HG03103 (cell line): ENCODE results near the gene LDLRAD3.

Experiments used
- ATAC-seq: cut with Tn5 transposase; IDR thresholded peaks from one replicate; pipeline ENCODE4 v1.9.1; 2021; ENCODE audit warnings: low read depth; ENCODE audit not compliant: unreplicated experiment

LDLRAD3 gene

DNA sequence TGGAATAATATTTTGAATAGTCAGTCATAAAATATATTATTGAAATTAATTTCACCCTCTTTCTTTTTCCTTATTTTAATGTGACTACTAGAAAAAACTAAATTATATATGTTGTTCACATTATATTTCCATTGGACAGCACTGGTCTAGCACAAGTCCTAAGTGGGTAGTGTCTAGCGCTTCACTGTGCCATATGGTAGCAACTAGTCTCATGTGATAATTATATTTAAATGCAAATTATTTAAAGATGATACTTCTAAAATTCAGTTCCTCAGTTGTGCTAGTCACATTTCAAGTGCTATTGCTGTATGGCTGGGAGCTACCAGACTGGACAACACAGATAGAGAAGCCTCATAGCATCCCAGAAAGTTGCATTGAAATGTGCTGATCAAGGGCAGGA lies 19.1 kb upstream of the LDLRAD3 start:
- no peak for ATAC-seq

DNA sequence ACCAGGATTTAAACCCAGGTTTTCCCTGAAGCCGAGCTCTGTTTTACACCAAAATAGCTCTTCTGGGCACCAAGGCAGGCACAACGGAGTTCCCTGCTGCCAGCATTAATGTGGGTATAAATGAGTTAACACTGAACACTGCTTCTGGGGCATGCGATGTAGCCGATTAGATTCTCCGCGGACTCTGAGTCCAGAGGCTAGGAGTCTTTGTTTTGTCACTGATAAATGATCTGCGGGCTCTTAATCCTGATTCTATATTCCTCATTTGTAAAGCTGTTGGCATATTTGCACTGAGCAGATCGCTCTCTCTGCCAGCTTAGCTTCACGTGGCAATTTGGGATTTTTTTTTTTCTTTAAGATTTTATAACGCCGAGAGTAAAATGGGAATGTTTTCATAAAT lies 16.8 kb upstream of the LDLRAD3 start:
- no peak for ATAC-seq

DNA sequence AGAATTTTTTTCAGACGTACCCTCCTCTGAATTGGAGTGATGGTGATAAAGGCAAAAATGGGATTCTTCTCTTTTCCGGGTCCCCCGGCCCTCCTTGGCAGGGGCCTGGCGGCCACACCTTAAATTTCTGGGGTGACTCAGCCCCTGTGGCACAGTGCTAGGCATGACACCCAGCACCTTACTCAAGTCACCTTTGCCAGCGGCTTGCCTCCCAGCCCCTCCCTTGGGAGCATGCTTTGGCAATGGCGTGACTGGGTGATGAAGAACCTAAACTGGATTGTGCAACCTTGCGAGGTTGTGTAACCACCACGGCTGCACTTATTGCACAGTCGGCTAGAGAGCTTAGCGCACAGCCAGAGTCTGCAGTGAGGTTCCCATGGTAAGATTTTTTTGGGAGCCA lies 16.2 kb upstream of the LDLRAD3 start:
- no peak for ATAC-seq

DNA sequence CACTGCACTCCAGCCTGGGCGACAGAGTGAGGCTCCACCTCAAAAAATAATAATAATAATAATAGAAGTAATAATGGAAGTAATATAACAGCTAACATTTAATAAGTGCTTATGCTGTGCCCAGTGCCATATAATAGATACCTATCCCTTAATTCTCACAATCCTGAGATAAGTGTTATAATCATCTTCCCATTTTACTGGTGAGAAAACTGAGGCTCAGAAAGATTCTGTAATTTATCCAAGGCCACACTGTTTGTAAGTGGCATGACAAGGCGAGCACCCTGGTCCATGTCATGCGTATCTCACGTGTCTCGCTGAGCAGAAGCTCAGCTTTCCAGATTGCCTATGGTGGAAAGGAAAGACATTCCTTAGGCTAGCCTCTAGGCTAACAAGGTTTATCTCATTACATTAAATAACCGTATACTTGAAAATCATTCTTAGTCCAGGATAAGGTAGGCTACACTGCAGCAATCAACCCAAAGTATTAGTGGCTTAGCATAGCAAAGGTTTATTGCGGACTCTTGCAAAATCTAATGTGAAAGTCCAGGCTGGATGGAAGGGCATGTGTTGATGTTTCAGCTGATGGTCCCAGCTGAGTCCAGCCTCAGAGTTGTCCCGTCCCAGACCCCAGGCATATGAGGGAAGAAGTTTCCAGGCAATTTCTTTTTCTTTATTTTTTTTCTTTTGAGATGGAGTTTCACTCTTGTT lies 15.0 kb upstream of the LDLRAD3 start:
- no peak for ATAC-seq

DNA sequence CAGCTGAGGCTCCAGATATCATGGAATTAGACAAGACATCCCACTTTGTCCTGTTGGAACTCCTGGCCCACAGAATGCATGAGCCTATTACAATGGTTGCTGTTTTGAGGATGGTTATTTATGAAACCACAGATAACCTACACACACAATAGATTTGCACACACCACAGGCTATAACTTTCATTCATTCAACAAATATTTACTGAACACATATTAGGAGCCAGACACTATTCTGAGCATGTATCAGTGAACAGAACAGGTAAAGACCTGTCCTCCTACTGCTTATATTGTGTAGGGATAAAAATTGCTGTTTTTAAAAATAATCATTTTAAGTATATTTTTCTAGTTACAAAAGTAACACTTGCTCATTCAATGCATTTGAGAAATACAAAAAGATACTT lies 13.4 kb upstream of the LDLRAD3 start:
- no peak for ATAC-seq

DNA sequence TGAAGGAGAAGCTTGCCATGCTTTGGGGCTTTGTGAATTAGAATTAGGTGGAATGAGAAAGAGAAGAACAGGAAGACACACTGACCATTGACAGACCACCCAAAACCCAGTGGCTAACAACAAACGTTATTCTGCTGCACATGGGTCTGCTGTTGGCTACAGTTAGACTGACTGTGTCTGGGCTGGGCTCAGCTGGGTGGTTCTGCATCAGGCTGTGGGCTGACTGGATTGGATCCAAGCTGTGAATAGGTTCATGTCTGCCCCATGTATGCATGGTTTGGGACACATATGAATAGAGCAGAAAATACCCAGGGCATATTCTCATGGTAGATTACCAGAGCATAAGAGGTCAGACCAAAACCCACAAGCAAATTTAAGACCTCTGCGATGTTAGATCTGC lies 11.7 kb upstream of the LDLRAD3 start:
- no peak for ATAC-seq

DNA sequence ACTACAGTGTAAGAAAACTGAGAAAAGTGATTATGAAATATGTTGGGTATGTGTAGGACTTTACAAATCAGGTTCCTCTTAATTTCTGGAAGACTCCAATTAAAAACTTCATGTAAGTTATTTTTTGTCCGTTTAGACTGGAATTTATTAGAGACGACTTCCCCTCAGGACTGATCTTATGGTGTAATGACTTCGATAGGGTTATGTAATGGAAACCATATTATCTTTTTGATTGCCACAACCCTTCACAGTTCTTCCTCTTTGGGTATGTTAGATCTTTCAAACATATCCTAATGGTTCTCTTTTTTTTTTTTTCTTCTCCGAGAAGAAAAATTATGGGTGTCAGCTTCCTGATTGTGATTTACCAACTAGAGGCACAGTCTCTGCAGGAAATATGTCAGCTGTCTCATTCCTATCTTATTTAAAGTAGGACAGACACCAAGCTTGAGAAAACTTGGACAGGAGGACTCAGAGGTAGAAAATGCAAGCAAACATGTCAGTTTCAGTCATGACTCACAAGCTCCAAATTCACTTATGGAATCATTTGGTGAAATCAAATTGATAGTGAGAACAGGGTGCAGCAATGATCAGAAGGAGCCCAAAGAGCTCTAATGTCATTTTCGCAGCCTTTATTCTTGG lies 11.1 kb upstream of the LDLRAD3 start:
- ATAC-seq, result no peak

DNA sequence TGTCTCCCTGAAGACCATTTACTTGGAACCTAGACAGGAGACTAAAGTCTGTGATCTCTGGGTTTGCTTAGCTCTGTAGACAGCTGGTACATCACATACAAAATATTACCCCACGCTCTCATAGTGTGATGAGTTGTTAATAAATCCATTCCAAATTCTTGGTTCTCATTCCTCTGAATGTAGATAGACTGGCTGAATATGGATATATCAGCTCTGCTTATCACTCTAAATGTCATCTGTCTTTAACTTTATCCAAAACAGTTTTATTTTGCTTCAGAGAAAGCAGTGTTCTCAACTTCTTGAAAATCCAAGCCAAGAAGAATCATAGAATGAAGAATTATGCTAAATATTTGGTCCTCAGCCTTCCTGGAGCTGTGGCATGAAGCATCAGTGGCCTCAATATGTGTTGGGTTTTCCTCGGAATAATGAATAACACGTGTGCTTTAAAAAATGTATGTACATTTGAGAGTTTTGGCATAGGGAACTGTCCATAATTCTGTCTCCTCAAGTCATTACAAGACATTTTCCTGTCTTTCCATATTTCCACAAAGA lies 10.5 kb upstream of the LDLRAD3 start:
- ATAC-seq, result no peak

DNA sequence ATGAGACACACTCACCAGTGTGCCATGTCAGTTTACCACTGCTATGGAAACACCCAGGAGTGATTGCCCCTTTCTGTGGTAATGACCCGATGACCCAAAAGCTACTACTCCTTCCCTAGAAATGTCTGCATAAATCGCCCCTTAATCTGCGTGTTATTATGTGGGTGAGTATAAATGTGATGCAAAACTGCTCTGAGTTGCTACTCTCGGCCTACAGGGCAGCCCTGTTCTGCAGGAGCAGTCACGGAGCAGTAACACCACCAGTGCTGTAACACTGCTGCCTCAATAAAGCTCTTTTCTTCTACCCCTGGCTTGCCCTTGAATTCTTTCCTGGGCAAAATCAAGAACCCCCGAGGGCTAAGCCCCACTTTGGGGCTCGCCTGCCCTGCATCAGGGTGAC lies 9.6 kb upstream of the LDLRAD3 start:
- no peak for ATAC-seq

DNA sequence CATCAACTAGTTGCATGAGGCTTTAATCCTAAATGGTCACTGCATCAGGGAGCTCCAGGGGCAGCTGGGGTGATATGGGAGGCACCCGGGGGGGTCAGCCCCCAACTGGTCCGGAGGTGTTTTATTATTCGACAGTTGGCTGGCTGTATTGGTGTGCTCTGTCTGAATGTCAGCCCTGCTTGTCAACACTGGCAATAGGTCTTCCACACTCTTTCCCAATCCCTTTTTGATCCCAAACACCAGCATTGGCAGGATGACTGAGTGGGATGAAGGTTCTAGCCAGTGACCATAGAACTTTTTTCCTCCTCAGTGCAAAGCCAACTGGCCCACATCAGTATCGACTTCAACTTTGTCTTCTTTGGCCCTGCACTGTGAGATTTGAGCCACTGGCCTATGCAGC lies 8.9 kb upstream of the LDLRAD3 start:
- ATAC-seq, result no peak

DNA sequence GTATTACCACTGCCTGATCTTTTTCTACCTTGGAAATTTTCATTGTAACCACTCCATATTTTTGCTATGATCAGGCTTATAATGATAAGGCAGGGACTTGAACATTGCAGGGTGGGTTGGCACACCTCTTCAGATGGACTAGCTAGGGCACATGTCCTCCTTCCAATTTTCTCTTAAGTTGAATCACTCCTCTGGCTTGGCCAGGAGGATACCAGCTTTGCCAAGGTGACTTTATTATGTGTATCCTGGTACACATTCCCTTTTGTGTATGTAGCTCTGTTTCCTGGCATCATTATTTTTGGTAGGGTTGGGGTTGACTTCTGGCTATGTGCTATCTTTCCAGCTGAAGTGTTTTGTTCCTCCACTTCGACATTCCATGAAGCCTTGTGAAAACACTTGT lies 8.5 kb upstream of the LDLRAD3 start:
- no peak for ATAC-seq

DNA sequence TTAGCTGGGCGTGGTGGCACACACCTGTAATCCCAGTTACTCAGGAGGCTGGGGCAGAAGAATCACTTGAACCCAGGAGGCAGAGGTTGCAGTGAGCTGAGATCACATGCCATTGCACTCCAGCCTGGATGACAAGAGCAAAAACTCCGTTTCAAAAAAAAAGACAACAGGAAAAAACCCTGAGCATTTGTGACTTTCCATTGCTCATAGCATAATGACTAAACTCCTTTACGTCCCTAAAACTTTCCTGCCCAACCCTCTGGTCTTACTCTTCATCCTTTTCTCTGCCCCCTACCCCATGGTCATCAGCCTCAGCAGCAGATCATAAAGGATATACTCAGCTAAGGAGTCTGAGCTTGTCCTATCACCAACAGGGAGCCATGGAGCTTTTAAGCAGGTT lies 6.8 kb upstream of the LDLRAD3 start:
- no peak for ATAC-seq

DNA sequence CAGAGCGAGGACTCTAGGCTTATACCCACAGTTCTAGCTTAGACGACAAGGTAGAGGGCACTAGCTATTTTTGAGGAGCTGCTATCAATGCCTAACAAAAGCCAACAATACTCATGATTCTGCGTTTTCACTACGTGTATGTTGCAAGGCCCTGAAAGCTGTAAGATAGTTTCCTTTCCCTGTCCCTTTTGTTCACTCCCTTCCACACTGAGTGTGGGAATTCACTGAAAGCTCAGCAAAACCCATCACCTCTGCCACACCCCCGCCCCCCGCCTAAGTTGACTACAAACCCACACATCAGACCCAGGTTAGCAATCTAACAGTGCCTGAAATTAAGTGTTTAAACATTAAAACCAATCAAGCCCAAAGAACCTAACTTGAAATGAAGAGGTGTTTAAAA lies 6.2 kb upstream of the LDLRAD3 start:
- ATAC-seq, result no peak

DNA sequence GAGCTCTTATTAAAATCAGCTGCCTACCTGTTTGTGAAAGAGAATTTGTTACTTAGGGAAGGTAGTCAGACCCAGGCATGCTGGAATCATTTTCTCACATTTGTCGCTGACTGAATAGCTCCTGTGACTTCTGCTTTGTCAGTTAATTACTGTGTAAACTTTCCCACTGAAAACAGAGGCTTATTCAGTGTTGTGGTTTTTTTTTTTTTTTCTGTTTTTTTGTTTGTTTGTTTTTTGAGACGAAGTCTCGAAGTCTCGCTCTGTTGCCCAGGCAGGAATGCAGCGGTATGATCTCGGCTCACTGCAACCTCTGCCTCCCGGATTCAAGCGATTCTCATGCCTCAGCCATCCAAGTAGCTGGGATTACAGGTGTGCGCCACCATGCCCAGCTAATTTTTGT lies 5.6 kb upstream of the LDLRAD3 start:
- no peak for ATAC-seq

DNA sequence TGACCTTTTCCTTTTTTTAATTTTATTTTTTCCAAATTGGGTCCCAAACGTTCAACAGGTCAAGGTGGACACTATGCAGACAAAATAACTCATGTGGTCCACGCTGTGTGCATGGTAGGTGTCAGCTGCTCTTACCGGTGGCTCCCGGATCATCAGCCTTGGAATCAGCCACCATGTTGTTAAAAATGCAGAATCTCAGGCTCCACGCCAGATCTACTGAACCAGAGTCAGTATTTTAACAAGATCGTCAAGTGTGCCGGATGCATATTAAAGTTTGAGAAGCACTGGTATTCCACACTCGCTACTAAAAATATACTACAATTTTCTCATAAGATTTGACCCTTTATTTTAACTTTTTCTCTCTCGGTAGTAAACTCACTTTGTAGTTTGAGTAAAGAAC lies 553 bp upstream of the LDLRAD3 start:
- ATAC-seq, result no peak

DNA sequence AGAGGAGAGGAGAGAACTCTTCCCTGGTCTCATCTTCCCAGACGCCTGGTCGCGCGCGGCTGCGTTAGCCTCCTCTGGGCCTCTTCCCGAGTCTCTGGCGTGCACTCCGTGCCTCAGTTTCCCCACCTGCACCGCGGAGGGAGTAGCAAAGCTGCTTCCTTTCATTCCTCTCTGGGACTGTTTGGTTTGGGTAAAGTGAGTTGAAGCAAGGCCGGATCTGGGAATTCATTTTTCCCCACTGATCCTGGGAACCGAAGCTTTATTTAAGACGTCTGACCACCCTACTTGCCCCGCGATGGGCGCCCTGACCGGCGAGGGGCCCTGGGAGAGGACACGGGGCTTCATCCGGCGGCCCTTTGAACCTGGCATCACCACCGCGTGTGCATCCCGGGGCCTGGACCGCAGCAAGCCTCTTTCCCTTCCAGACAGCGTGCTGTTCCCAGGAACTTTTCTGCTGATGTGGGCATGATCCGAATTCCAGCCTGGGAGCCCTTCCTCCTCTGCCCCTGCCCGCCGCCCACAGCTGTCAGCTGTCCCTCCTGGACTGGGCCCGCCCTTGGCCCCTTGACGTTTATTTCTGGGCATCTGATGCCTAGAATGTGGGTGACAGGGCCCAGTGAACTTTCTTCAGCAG lies 758 bp downstream of the LDLRAD3 start:
- no peak for ATAC-seq

DNA sequence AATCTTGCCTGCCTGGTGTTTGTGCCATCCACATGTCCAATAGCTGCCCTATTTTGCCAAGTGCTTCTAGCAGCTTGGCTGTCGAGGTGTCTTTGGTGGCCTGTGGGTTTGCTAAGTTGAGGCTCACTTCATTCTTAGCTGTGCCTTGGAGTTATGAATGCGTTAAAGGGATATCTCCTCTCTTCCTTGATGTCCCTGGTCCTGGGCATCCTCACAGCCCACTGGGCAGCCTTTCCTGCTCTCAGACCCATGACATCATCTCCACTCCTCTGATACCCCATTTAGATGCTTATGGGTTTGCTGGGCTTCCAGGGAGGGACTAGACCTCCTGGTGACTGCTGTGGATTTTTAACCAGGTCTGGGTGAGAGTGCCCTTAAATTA lies 1.3 kb downstream of the LDLRAD3 start:
- ATAC-seq, result no peak

DNA sequence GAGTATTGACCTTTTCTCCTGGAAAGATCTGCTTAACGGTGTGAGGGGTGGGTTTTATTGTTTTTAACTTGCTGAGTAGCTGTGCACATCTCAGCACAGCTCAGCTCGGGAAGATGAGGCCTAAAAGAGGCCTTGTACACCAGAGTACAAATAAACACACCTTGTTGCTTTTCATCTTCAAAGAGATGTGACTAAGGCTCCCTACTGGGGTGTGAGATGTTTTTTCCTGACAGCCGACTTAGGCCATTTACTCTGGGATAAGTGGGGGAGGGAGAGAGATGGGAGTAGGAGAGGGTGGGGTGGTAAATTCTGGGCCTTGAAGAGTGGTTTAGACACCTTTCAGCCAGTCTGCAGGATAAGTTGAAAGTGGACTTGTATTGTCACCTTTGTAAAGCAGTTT lies 2.9 kb downstream of the LDLRAD3 start:
- ATAC-seq, result no peak

DNA sequence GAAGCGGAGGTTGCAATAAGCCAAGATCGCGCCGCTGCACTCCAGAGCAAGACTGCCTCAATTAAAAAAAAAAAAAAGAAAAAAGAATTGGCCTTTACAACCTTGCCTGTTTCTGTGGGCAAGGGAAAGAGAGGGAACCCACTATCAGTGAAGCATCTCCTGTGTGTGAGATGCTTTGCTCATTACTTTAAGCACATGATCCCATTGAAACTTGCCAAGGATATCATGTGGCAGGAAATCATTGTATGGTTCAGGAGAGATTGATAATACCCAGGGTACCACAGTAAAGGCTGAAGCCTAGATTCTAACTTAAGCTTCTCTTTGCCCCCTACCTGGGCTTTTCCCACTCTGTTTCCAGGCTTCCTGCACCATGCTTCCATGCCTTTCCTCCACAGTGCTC lies 3.6 kb downstream of the LDLRAD3 start:
- ATAC-seq, result no peak

DNA sequence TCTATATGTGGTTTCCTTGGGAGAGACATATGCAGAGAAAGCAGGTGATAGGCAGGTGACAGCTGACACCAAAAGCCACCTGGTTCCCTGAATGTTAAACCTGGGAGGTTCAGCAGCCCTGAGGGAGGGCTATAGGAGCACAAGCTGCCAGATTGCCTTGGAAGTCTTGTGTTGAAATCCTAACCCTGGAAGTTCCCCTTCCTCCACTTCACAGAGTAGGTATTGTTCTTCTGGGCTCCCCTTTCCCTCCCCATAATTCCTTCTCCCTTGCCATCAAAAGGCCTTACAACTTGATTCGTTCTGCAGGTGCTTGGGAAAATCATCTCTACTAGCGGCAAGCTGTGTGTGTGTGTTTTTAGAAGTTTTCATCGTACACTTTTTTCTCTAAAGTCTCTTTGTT lies 5.4 kb downstream of the LDLRAD3 start:
- no peak for ATAC-seq

DNA sequence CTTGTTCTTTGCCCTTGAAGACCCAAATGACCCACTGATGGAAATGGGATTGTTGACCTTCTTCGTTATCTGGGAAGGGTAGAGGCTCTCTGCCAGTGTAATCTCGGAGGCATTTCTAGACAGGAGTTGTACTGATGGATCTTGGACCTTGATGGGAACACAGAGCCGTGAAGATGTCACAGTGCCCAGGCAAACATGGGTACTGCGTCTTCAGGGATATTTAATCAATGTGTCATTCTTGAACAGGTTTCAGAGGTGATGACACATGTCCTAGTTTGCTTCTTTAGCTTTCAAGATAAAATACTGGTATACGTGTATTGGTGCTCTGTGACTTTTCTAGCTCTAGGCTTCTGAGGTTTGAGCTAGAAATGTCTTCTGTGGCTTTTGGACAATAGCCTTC lies 6.2 kb downstream of the LDLRAD3 start:
- ATAC-seq, result no peak

DNA sequence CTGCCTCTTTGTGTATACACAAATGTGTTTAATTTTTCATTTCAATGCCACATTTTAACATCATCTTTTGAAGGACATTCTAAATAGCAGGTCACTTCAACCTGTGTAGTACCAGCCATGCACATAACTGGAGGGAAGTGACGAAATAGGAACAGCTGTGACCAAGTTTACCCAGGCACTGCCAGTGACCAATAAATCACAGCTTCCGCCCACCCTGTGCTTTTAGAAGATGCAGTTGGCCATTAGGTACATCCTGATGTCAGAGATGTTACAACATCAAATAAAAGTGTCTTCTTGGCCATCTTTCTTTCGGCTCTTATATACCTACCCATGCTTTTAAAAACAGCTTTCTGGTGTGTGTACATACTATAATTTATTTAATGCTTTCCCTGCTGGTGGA lies 7.8 kb downstream of the LDLRAD3 start:
- no peak for ATAC-seq
